Fibroblast of peridontal ligament (primary cell): ENCODE results near the gene YPEL5.
A peak's percentile ranks its signal among the peaks of the same experiment; 100 is the strongest.
"Not testable (repeated sequence)": the region's sequence is repeated elsewhere in the genome, so short reads cannot be mapped to it uniquely, and the experiment has no call there.

ENCODE experiments used
- DNase-seq: peaks from one replicate; pipeline ENCODE4 v3.0.0-alpha.2; 2010; ENCODE audit errors: extremely low read depth

Gene YPEL5

DNA sequence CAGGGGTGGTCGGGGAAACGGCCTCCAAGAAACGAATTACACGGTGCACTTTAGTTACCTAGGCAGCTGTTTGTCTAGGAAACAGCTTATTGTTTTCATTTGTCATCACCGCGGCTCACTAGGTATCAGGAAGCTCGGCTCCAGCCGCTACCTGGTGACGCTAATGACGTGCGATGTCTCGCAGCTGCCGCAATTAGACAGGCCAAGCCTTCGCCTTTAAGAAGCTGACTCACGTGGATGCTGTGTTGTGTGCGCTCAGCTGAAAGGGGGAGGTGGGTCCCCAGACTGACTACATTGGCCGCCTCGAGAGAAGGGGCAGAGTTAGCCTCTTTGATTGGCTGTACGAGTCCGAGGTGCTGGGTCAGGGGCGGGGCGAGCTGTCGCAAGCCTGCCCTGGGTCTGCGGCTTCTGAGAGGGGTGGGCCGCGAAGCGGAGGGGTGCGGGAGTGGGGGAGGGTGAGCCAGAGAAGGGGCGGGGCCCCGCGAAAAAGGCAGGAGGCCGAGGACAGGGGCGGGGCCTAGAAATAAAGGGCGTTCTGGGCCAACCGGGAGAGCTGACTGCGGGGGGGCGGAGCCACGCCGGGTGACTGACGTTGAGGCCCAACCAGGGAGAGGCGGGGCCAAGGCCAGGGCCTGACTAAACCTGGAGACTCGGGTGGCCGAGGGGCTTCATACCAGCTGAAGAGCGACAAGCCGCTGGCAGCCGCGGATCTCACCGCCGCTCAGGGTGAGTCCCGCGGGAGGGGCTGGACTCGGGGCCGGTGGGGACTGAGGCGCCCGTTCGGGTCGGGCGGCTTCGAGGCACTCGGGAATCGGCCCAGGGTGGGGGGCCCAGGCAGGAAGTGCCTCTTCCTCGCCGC lies at the start of gene YPEL5:
TSS of gene YPEL5 (plus strand) at position 671 of the 859 bp plus-strand sequence. CDS start 9,645 bp downstream, outside the sequence.
- peak; percentile 99 for DNase-seq

GRCh38 chr2:30098266-30099005 lies 48.4 kb upstream of the YPEL5 start:
- no peak for DNase-seq

DNA sequence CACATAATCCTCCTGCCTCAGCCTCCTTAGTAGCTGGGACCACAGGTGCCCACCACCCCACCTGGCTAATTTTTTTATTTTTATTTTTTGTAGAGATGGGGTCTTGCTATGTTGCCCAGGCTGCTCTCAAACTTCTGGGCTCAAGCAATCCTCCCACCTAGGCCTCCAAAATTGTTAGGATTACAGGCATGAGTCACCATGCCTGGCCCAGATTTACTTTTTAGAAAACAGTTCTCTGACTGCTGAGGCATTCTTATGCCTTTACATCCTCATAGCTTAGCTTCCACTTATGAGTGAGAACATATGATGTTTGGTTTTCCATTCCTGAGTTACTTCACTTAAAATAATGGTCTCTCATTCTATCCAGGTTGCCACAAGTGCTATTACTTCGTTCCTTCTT lies 47.4 kb upstream of the YPEL5 start:
- DNase-seq = peak; percentile 24

DNA sequence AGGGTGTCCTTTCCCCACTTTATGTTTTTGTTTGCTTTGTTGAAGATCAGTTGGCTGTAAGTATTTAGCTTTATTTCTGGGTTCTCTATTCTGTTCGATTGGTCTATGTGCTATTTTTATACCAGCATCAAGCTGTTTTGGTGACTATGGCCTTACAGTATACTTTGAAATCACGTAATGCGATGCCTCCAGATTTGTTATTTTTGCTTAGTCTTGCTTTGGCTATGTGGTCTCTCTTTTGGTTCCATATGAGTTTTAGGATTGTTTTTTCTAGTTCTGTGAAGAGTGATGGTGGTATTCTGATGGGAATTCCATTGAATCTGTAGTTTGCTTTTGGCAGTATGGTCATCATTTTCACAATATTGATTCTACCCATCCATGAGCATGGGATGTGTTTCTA lies 46.1 kb upstream of the YPEL5 start:
- DNase-seq = not testable (repeated sequence)

DNA sequence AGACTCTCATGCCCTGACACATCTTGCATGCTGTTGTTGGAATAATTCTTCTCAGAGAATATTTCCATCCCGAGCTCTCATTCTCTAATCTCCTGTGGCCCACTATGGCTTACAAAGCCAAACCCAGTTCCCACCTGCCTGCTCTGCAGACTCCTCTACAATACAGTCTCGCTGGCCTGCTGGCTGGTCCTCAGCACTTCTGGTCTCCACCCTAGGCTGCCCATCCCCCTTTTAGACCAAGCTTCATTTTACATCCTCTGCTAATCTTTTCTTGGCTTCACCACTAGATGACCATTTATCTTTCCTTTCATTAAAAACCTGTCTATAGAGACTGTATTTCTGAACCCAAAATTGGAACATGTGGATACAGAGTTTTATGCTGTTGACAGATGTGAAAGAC lies 42.5 kb upstream of the YPEL5 start:
- DNase-seq = no peak

GRCh38 chr2:30105556-30105955 lies 41.3 kb upstream of the YPEL5 start:
- no peak for DNase-seq

GRCh38 chr2:30106543-30106942 lies 40.3 kb upstream of the YPEL5 start:
- no peak for DNase-seq

GRCh38 chr2:30108192-30108591 lies 38.6 kb upstream of the YPEL5 start:
- DNase-seq = no peak

- DNase-seq = no peak
Measured at GRCh38 chr2:30108851-30109250, 38.0 kb upstream of the YPEL5 start.

DNA sequence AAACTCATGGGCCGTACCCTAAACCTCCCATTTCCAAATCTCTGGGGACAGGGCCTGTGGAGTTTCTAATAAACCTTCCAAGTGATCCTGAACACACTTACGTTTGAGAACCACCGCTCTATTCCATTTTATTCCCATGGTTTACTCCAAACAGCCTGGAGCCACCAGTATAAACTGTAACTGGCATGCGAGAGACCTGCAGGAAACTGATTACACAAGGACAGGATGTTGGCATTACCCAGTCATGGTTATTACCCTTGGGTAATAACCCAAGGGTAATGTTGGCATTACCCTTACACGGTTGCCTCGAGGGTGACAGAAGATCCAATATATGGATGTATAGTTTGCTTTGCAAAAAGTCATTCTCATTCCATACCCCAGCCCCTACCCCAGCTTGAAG lies 37.0 kb upstream of the YPEL5 start:
- DNase-seq = no peak

GRCh38 chr2:30110773-30111172 lies 36.0 kb upstream of the YPEL5 start:
- no peak for DNase-seq

DNA sequence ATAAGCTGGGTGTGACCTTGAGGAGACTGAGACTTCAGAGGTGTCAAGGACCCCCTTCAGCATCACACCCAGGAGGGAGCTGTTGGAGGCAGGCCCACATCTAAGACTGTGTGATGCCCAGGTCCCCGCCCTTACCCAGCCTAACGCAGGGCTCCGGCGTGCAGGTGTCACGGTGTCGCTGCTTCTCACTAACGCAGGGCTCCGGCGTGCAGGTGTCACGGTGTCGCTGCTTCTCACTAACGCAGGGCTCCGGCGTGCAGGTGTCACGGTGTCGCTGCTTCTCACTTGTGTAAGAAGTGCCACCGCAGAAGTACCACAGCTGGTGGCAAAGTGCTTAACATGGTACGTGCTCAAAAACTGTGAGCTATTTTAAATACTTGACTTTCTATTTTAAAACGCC lies 35.6 kb upstream of the YPEL5 start:
- DNase-seq = not testable (repeated sequence)

- no peak for DNase-seq
Measured at GRCh38 chr2:30112561-30112960, 34.2 kb upstream of the YPEL5 start.

DNA sequence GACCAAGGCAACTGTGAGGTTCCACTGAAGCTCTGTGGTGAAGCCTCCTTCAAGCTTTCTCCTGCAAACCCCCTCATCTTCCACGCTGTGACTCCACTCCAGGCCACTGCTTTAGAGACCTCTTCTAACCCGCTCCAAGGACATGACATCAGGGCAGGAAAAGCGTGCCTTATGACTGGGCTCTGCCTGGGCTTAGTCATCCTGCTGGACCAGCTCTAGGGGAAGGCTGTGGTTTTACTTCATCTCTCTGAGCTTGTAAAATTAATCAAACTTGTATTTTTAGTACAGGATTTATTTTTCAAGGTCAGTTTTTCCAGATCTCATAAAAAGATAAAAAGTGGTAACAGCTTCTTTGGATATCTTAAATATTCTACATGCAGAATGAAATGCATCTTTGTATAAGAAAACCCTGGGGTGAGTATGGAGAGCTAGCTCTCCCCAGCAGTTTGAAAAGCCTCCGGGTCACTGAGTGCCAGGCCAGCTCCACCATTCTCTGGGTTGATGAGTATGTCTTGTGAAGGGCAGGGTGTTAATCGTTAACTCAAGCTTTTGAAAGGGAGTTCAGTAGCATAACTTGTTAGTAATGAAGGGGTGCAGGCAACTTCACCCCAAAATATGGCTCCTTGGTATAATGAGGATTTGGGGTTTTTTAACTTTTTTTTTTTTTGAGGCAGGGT lies 33.1 kb upstream of the YPEL5 start:
- DNase-seq = peak; percentile 89

DNA sequence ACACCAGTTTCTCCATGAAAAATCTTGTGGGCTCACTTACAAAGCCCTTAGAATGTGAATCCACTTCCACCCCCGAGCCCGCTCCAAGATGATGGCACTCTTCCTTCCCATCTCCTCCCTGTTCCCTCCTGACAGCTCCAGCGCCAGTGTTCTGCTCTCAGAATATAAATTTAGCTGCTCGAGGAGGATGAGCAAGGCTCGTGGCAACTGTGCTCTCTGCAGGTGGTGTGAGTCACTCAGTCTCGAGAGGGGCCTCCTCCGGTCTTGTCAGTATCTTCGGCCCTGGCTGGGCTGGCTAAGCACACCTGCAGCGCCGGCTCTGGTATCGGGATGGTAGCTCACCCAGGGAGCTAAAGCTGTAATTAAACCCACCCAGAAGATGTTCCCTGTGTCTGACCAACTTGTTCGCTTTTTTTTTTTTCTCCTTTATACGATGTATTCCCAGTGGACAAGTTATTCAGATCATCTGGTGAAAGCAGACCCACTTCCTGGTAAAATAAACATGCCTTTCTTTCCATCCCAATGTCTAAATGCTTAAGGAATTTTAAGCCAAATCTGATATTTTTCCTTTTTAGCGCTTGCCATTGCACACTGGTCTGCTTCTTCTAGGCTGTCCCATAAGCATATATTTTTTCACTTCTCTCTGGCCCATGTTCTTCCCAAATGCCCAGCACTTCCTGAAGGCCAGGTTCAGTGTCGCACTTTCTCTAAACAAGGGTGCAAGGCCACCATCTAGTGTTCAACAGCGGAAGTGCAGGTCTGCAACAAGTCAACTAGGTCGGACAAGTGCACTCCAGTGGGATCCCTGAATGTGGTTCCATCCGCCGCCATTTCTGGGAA lies 31.4 kb upstream of the YPEL5 start:
- DNase-seq = peak; percentile 90

DNA sequence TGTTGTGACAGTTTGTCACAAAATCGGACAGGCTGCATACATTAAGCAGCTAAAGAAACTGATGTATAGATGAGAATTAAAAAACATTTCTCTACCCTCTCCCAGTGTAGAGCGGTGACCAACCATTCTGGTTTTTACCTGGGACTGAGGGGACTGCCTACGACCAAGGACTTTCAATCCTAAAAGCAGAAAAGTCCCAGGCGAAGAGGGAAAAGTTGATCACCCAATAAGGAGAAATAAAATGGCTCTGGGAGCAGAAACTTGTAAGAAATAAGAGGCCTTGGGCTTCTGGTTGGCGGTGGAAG lies 30.9 kb upstream of the YPEL5 start:
- DNase-seq = no peak

DNA sequence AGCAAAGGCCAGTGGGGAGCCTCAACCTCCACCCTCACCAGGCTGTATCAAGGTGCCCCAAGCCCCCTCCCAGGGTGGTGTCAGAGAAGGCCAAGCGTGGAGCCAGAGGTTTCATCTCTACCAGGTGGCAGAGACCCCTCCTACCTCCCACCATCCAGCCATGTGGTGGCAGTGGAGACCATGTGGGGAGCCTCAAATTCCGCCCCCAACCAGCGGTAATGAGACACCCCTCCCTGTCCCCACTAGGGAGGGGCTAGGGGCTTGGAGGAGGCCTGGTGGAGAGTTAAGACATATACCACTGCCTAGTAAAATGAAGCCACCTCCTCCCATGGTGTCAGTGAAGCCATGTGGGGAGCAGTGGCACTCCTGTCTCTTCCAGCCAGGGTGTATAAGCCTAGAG lies 24.4 kb upstream of the YPEL5 start:
- DNase-seq = no peak

DNA sequence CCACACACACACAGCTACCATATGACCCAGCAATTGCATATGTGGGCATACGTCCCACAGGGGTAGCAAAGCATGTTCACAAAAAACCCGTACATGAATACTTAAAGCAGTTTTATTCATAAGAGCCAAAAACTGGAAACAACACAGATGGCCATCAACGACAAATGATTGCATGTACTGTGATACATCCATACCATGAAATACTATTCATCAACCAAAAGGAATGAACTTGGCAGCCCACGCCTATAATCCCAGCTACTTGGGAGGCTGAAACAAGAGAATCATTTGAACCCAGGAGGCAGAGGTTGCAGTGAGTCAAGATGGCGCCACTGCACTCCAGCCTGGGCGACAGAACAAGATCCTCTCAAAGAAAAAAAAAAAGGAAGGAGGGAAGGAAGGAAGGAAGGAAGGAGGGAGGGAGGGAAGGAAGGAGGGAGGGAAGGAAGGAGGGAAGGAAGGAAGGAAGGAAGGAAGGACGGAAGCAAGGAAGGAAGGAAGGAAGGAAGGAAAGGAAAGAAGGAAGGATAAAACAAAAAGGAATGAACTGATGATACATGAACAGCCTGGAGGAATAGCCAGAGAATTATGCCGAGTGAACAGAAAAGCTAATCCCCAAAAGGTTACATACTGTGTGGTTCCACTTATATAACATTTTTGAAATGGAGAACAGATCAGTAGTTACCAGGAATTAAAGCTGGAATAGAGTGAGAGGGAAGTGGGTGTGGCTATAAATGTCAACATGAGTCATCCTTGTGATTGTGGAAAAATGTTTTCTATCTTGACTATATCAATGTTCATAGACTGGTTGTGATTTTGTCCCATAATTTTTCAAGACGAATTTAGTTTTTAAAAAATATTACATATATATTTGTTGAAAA lies 19.6 kb upstream of the YPEL5 start:
- peak; percentile 59 for DNase-seq

GRCh38 chr2:30134582-30134981 lies 12.2 kb upstream of the YPEL5 start:
- DNase-seq = no peak

- DNase-seq = no peak
Measured at GRCh38 chr2:30135541-30135940, 11.3 kb upstream of the YPEL5 start.
